HG02623 (cell line): Measurements from ENCODE around the gene SNRPF.
"Not testable (repeated sequence)": the region's sequence is repeated elsewhere in the genome, so short reads cannot be mapped to it uniquely, and the experiment has no call there.

Experiments
- ATAC-seq: cut with Tn5 transposase; IDR thresholded peaks from one replicate; pipeline ENCODE4 v1.9.1; 2021; ENCODE audit warnings: moderate library complexity; ENCODE audit not compliant: unreplicated experiment

The SNRPF gene

GRCh38 chr12:95858451-95859343 lies at the start of gene SNRPF:
TSS of gene SNRPF (plus strand) at chr12:95858952. CDS start at chr12:95859074, 122 bp downstream.
- ATAC-seq: peak; percentile 100

- no peak for ATAC-seq
Measured at GRCh38 chr12:95809000-95809680, 49.6 kb upstream of the SNRPF start.

- no peak for ATAC-seq
Measured at GRCh38 chr12:95810411-95810810, 48.3 kb upstream of the SNRPF start.

- ATAC-seq: not testable (repeated sequence)
Measured at GRCh38 chr12:95812155-95812554, 46.6 kb upstream of the SNRPF start.

DNA sequence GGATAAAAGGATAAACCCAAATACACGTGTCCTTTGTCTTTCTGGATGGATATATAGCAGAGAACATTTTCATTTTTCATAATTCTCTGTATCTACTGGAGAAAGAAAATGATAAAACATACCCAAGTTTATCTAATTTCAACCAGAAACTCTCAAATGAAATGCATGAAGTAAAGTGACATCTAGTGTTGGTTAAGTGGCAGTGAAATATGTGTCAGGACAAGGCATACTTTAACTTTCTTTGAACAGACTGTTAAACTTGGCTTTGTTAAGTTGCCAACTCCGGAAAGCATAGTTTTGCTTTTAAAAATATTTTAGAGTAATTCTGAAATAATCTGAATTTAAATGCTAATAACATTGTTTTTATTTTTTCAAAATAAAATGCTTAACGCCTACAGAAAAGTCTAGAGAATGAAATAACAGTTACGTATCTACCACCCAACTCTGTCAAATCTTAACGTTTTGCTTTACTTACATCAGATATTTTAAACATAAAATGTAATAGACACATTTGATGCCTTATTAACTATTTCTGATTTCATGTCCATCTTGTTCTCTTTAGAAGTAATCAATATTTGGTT lies 43.0 kb upstream of the SNRPF start:
- ATAC-seq: no peak

- ATAC-seq: no peak
Measured at GRCh38 chr12:95820096-95820703, 38.6 kb upstream of the SNRPF start.

DNA sequence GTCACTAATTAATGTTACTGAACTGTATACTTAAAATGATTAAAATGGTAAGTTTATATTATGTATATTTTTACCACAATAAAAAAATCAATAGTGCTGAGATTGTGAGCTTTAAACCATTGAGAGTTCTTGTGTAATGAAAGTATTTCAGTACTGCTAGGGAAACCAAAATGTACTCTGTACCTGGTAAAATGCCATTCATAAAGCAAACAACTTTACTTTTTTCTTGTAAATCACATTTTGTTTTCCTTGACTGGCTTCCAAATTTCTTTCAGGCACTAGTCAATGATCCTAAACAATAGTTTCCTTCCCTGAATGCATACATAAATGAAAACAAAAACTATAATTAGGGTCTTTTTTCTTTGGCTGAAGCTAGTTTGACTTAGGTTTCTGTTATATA lies 29.4 kb upstream of the SNRPF start:
- no peak for ATAC-seq

- ATAC-seq: no peak
Measured at GRCh38 chr12:95830335-95831089, 28.2 kb upstream of the SNRPF start.

GRCh38 chr12:95834572-95834971 lies 24.2 kb upstream of the SNRPF start:
- ATAC-seq: no peak

DNA sequence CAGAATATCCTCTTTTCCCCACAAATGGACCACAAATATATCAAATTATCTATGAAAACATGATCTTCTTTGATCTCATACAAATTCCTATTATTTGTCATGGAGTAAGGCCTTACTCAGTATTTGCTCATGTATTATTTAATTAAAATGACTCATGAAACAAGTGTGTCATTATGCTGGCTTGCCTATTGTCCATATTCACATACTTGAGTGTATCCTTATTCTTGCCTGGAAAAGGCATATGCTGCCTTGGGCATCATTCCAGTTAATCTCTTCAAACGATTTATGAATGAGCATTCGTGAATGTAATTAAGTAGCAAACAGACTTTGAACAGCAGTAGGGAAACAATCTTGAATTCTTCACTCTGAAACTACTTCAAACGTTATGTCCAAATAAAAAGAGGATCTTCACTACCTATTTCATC lies 22.6 kb upstream of the SNRPF start:
- ATAC-seq: no peak

GRCh38 chr12:95836630-95837239 lies 22.0 kb upstream of the SNRPF start:
- ATAC-seq: no peak

DNA sequence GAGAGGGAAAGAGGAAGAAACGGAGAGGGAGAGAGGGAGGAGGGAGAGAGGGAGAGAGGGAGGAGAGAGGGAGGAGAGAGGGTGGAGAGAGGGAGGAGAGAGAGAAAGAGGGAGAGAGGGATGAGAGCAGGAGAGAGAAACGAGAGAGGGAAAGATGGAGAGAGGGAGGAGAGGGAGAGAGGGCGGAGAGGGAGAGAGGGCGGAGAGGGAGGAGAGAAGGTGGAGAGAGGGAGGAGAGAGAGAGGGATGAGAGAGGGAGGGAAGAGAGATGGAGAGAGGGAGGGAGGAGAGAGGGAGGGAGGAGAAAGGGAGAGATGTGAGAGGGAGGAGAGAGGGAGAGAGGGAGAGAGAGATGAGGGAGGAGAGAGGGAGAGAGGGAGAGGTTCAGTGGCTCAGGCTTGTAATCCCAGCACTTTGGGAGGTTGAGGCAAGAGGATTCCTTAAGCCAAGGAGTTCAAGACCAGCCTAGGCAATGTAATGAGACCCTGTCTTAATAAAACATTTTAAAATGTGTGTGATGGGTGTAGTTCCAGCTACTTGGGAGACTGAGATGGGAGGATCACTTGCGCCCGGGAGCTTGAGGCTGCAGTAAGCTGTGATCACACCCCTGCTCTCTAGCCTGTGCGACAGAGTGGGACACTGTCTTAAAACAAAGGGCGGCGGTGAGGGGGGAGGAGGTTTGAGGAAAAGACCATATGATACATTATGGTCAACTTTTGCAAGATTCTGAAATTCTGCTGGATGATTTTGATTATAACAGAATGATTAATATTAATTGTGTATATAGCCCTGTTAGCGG lies 21.3 kb upstream of the SNRPF start:
- no peak for ATAC-seq

DNA sequence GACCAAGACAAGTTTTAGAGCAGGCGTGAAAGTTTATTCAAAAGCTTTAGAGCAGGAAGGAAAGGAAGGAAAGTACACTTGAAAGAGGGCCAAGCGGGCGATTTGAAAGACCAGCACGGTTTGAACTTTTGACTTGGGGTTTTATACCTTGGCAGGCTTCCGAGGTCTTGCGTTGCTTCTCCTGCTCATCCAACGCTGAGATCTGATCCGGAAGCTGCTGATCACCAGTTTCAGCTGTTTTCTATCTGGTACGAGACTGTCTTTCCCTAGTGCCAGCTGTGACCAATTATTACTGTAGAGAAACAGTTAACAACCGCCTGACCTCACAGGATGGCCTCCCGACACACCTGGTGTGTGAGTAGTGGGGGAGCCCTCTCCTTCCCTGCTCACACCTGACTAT lies 20.6 kb upstream of the SNRPF start:
- ATAC-seq: no peak

GRCh38 chr12:95842426-95842825 lies 16.3 kb upstream of the SNRPF start:
- ATAC-seq: not testable (repeated sequence)

DNA sequence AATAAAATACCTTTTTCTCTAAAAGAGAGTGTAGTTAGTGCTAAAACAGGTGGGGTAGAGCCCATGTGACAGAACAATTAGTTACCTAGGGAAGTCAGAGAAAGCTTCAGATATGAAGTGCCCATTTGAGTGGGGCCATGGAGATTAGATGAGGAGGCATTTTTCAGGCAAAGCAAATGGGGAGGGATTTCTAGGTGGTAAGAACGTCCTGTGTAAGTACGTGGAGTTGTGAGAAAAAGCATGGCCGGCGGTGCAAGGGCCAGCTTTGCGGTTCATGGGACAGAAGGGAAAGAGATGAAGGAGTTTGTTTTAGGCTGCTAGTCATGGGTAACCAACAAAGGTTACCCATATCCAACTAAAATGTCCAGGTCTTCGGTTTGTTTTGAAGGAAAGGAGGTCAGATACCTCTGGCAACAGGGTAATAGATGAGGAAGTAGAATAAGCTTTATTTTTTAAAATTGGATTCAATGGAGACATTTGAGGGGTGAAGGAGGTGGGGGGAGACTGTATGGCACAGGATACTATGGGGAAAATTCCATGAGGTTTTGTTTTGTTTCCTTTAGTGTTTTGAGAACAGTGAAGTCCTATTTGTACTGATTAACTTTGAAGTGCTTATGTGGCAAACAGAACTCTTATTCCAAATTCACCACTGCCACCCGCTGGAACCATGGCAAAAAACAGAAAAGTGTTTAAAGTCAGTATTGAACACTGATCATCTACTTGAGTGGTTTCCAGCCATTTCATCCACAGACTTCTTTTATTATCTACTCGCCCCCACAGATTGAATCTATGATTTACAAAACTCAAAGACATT lies 10.0 kb upstream of the SNRPF start:
- ATAC-seq: no peak

- no peak for ATAC-seq
Measured at GRCh38 chr12:95851606-95852005, 7.1 kb upstream of the SNRPF start.

DNA sequence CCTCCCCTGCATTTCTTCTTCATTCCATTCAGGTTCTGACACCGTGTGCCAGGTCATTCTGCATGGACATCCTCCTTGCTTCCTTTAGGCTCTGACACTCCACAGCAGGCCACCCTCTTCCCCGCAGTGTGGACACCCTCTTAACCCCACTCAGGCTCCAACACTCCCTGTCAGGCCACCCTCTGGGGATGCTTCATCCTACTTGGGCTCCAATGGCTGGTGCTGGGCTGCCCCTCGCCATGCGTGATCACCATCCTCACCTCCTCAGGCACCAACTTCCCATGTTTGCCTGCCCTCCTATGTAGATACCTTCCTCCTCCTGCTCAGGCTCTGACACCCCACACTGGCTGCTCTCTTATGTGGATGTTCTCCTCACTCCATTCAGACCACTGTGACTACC lies 6.6 kb upstream of the SNRPF start:
- no peak for ATAC-seq

DNA sequence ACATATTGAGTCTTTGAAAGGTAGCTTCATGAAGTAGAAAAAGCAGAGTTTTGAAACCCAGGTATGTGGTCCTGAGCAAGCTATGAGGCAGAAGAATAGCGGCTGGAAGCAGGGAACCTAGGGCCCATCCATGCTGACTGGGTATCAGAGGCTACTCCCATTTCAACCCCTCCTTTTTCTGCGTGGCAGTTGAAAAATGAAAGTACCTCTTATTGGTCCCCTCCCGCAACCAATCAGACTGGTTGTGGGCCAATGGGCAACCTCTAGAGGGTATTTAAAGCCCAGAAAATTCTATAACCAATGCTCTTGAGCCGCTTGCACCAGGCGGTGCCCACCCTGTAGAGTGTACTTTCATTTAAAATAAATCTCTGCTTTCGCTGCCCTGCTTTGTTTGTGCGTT lies 1.6 kb upstream of the SNRPF start:
- ATAC-seq: no peak

DNA sequence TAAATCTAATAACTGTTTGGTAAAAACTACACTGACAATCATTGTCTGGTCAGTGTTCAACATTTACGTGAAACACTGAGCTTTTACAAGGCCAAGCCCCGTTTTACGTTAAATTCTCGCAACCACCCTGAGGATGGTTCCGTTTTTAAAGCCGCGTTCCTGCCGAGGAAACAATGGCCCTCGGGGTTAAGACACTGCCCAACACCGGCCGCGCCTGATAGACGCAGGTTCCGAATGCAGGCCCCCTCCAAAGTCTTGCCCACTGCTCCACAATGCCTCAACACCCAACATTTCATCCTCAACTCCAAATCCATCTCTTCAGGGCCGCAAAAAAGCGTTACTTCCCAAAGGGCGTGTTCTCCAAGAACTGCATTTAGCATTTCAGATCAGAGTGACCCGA lies 953 bp upstream of the SNRPF start:
- ATAC-seq: no peak
